Panc1 (cell line): ENCODE data around the gene RIMKLA. TPM values are rescaled to one million over a fixed set of nuclear protein-coding genes. Genes with fewer than 3 reads are reported as not detected.

Source experiments
- ATAC-seq: fragments of 200-7000 bp; cut with Tn5 transposase; 2 replicates; pipeline ENCODE4 v1.9.1; 2020; ENCODE audit warnings: mild to moderate bottlenecking, moderate library complexity
- BruUV-seq: library from RNA; stranded (reverse); fragments of 400-500 nt; replicated peaks from 2 replicates; lab custom pipeline; 2021; lab: Mats Ljungman, UMichigan
- CTCF ChIA-PET: fragments of 300-600 bp; sonication (Branson Sonifier 250); formaldehyde crosslinking; loops from one replicate; lab custom pipeline; 2022; ENCODE audit warnings: antibody characterized with exemption; lab: Charles Lee
- POLR2A ChIA-PET: fragments of 300-600 bp; sonication (Branson Sonifier 250); formaldehyde crosslinking; loops from one replicate; lab custom pipeline; 2022; ENCODE audit warnings: antibody characterized with exemption; lab: Charles Lee
- DNase-seq: peaks from one replicate; pipeline ENCODE4 v3.0.0-alpha.2; 2010; ENCODE audit warnings: low read depth, low spot score
- H3K27ac ChIP-seq: 2 replicates; pipeline ENCODE4 v1.5.1; 2011; ENCODE audit warnings: mild to moderate bottlenecking, low read length, inconsistent platforms
- H3K27me3 ChIP-seq: fragments of 200-500 bp; sonication (Bioruptor generic); 2 replicates; pipeline ENCODE4 v1.6.0; 2014; ENCODE audit warnings: low read length, inconsistent platforms; ENCODE audit not compliant: control insufficient read depth, insufficient read depth
- H3K36me3 ChIP-seq: fragments of 200-500 bp; sonication (Bioruptor generic); 2 replicates; pipeline ENCODE4 v1.5.1; 2014; ENCODE audit warnings: inconsistent platforms, mild to moderate bottlenecking, low read length, moderate library complexity; ENCODE audit not compliant: control insufficient read depth, insufficient read depth
- H3K4me1 ChIP-seq: 2 replicates; pipeline ENCODE4 v1.5.1; 2011; ENCODE audit warnings: inconsistent platforms, mild to moderate bottlenecking, low read length, moderate library complexity; ENCODE audit not compliant: control insufficient read depth, insufficient read depth
- H3K4me3 ChIP-seq, 2 experiments: 2 replicates each; pipeline ENCODE4 v1.5.1; 2011 to 2012; ENCODE audit warnings: low read depth in 2 of 2, low read length in 2 of 2, mild to moderate bottlenecking in 2 of 2, inconsistent platforms in 1 of 2, moderate library complexity in 1 of 2
- H3K9me3 ChIP-seq: fragments of 200-500 bp; sonication (Bioruptor generic); 2 replicates; pipeline ENCODE4 v1.5.1; 2014; ENCODE audit warnings: low read depth, mild to moderate bottlenecking, inconsistent platforms, low read length, moderate library complexity; ENCODE audit not compliant: control insufficient read depth, insufficient read depth
- CTCF ChIP-seq: fragments of 450-650 bp; IDR thresholded peaks from 2 replicates; pipeline ENCODE4 v1.5.1; 2017; ENCODE audit warnings: mild to moderate bottlenecking
- POLR2AphosphoS5 ChIP-seq: IDR thresholded peaks from 2 replicates; pipeline ENCODE4 v1.6.1; 2012; ENCODE audit warnings: mild to moderate bottlenecking, low read depth, low read length, moderate library complexity
- REST ChIP-seq, 2 experiments: IDR thresholded peaks; 2 replicates each; pipeline ENCODE4 v1.6.1; 2011 to 2012; ENCODE audit warnings: low read depth in 2 of 2, control low read depth in 1 of 2, low read length in 1 of 2, mild to moderate bottlenecking in 1 of 2, moderate library complexity in 1 of 2; ENCODE audit not compliant: insufficient read depth in 1 of 2
- SIN3A ChIP-seq: IDR thresholded peaks from 2 replicates; pipeline ENCODE4 v1.6.1; 2012; ENCODE audit warnings: low read depth, mild to moderate bottlenecking, low read length, moderate library complexity, borderline replicate concordance; ENCODE audit not compliant: insufficient read depth
- TCF7L2 ChIP-seq: IDR thresholded peaks from 2 replicates; pipeline ENCODE4 v1.6.1; 2011; ENCODE audit warnings: mild to moderate bottlenecking, low read depth, low read length, inconsistent platforms
- in situ Hi-C: cut with HindIII; loops from 2 replicates; pipeline ENCODE4 v1.10.0; 2016; ENCODE audit warnings: low sequenced_read_pairs, low pct_unique_long_range_greater_than_20kb
- intact Hi-C: fragments of 100-400 bp; cut with micrococcal nuclease; formaldehyde crosslinking; loops from one replicate; pipeline ENCODE4 v1.10.0; 2022; ENCODE audit not compliant: unreplicated experiment
- total RNA-seq: library from RNA; stranded (reverse); gene quantifications from one replicate; pipeline ENCODE4 v1.2.1, GENCODE V29; 2021; ENCODE audit not compliant: unreplicated experiment

Gene RIMKLA
- total RNA-seq, 1 experiment from 2014 or later, result 13.6 TPM

GRCh38 chr1:42432714-42433113 is 52.1 kb downstream of the RIMKLA start:
- BruUV-seq, result no TSS peak
- H3K27ac ChIP-seq, result no peak overlapping the region
- DNase-seq (no peak), ATAC-seq (no peak)
- intact Hi-C loops (no loop called here), in situ Hi-C loops (no loop called here)
- POLR2A ChIA-PET, result no interaction called here
- no peaks in the 10 kb centered on the region for H3K36me3 ChIP-seq
- CTCF ChIA-PET, result no interaction called here
- TF ChIP-seq SIN3A (no peak), TCF7L2 (no peak), REST (IDR thresholded peaks at IDR 0.05; ENCODE audit: insufficient read depth in 1 of 2, low read depth in 2 of 2, low read length in 1 of 2) (no peak), POLR2AphosphoS5 (no peak), CTCF (no peak)
- no peaks in the 10 kb centered on the region for H3K27me3 ChIP-seq
- no peaks in the 10 kb centered on the region for H3K4me1 ChIP-seq
- no peak overlapping the region for H3K4me3 ChIP-seq
- H3K9me3 ChIP-seq, result no peaks in the 10 kb centered on the region

- no peak for TF ChIP-seq POLR2AphosphoS5
- no peak for TF ChIP-seq SIN3A
- no peak for TF ChIP-seq CTCF
- TF ChIP-seq TCF7L2, result no peak
- no peak for TF ChIP-seq REST (IDR thresholded peaks at IDR 0.05; ENCODE audit: insufficient read depth in 1 of 2, low read depth in 2 of 2, low read length in 1 of 2)
- Histone ChIP-seq H3K36me3 (no peaks in the 10 kb centered on the region), H3K4me3 (no peak overlapping the region), H3K27ac (no peak overlapping the region), H3K27me3 (no peaks in the 10 kb centered on the region), H3K9me3 (no peaks in the 10 kb centered on the region), H3K4me1 (no peaks in the 10 kb centered on the region)
- DNase-seq (no peak), ATAC-seq (no peak)
- POLR2A ChIA-PET, result interaction anchor here (0.5 kb wide), 1 partner anchor 40 kb away, joined by 3 read pairs; no protein-coding TSS in a partner anchor
- BruUV-seq, result no TSS peak
- intact Hi-C loops (no loop called here), in situ Hi-C loops (no loop called here)
- CTCF ChIA-PET, result no interaction called here
These were observed 52.8 kb downstream of the RIMKLA start for GRCh38 chr1:42433369-42433768.
